Measurements from ENCODE around the gene ATP2B2.

Gene ATP2B2

GRCh38 chr3:10423171-10423882 is 82.1 kb downstream of the ATP2B2 start:
- no peak for DNase-seq

- no peak for DNase-seq
Measured at GRCh38 chr3:10421996-10422395, 83.4 kb downstream of the ATP2B2 start.

- DNase-seq: no peak
Measured at GRCh38 chr3:10420745-10421475, 84.5 kb downstream of the ATP2B2 start.

DNA sequence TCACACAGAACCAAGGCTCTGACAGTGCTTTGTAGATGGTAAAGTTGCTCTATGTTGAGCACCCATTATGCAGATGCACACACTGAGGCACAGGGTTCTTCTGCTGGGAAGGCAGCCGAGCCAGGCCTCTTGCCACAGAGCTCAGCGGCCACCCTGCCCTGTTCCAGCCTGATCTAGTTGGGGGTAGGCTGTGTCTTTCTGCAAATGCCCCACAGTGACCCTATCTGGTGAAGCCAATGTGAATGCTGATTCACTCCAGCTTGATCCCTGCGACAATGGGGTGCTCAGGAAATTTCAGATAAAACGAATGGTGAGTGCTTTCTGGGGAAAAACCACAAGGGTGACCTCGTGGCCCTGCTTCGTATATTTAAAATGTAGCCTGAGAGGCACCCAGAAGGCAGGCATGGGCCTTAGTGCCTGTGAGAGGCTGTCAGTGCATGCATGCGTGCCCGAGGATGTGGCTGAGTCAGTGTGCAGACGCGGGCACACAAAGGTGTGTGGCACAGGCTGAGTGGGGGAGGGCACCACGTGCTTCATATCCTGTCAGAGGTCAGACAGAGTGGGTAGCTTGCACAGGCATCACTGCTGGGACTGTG is 85.7 kb downstream of the ATP2B2 start:
- DNase-seq: no peak

DNA sequence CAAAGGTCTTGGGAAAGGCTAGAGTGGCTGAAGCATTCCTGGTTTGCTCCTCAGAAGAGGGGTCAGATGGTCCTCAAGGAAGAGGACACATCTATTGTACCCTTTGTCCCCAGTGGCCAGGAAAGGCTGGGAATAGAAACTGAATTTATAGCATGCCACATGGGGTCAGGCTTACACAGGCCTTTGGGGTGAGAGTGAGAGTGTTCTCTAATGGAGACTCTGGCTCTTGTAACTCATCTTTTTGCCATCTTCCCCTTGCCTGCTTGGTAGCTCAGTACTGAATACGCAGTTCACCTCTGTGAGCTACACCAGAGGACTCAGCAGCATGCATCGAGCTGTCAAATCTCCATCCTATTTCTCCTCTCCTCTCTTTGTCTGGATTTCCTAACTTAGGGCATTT is 87.5 kb downstream of the ATP2B2 start:
- peak; percentile 25 for DNase-seq

GRCh38 chr3:10416730-10417300 is 88.6 kb downstream of the ATP2B2 start:
- DNase-seq: no peak

- DNase-seq: no peak
Measured at GRCh38 chr3:10413041-10413440, 92.3 kb downstream of the ATP2B2 start.

GRCh38 chr3:10411598-10412332 is 93.6 kb downstream of the ATP2B2 start:
- DNase-seq: no peak

DNA sequence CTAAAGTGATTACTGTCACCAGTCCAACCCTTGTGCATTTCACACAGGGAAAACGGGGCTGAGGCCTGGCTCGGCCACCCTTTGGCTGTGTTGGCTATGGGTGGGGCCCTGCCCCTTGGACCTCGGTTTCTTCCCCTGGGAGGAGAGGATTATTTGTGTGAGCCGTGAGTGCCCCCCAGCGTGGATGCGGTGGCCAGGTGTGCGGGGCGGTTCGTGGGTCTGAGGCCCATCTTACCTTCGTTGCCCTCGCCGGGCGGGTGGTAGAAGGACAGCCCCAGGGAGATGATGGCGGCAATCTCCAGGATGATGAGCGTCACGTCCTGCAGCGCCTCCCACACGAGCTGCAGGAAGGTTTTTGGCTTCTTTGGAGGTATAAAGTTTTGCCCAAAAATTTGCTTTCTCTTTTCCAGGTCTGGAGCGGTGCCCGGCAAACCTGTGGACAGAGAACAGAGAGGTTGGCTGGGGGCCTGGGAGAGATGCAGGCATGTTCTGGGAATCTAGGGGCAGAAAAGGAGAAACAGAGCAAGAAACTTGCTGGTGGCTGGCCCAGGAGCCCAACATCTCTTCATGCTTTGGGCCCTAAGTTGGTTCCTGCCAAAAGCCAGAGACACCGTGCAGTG is 94.9 kb downstream of the ATP2B2 start:
- DNase-seq: no peak

- DNase-seq: no peak
Measured at GRCh38 chr3:10408680-10409079, 96.7 kb downstream of the ATP2B2 start.

DNA sequence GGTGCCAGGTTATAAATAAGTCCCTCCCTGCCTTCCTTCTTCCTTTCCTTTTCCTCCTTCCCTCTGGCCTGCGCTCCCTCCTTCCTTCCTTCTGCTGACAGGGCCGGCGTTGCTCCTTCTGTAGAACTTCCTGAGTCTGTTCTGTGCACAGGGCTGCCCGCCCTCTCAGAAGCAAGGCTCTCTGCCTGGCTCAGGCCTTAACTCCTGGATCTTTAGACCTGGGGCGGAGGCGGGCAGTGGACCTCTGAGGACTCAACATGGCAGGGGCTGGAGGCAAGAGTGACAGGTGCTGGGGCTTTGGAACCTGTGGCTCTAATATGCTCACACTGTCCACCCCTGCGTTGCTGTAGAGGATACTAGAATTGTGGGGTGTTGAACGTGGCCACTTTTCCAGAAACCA is 98.0 kb downstream of the ATP2B2 start:
- no peak for DNase-seq

DNA sequence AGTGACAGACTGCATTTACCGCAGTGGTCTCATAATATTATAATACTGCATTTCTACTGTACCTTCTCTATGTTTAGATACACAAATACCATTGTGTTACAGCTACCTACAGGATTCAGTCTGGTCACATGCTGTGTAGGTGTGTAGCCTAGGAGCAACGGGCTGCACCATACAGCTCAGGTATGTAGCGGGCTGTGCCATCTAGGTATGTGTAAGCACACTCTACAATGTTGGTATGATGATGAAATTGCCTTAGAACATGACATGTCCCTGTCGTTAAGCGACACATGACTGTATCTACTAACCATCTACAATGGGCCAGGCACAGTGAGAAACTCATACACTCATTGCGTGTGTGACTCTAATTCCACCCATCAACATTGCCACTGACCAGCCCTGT is 99.0 kb downstream of the ATP2B2 start:
- no peak for DNase-seq

DNA sequence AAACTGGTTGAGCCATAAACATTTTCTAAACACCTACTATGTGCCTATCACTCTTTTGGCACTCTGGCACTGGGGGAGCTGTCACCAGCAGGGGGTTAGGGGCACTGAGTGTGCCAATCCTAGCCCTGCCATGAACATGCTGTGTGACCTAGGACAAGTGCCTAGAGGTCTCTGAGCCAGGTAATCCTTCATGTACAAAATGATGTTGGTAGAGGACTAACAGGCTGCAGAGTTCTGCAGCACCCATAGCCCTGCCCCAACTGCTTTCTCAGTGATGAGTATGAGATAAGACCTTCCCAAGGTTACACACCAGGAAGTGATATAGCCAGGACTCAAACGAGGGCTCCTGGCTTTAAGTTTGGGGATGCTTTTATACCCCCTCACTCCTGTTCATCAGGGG is 99.6 kb downstream of the ATP2B2 start:
- DNase-seq: no peak

DNA sequence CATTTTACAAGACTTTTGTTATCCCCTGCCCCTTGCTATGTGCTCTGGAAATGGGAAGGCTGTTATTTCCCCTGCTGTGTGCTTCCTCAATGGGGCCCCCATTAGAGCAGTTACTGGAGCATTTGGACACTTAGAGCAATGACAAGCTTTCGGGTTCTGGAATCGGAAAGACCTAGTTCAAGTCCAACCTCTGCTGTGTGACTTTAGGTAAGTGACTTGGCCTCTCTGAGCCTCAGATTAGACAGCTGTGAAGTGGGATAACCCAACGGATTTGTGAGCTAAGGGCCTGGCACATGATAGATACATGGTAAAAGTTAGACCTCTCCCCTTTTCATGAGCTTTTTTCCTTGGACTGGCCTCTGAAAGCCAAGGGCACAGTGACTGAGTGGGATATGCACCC is 100.5 kb downstream of the ATP2B2 start:
- DNase-seq: no peak

GRCh38 chr3:10404377-10404776 is 101.0 kb downstream of the ATP2B2 start:
- no peak for DNase-seq

GRCh38 chr3:10401990-10402761 is 103.2 kb downstream of the ATP2B2 start:
- no peak for DNase-seq

DNA sequence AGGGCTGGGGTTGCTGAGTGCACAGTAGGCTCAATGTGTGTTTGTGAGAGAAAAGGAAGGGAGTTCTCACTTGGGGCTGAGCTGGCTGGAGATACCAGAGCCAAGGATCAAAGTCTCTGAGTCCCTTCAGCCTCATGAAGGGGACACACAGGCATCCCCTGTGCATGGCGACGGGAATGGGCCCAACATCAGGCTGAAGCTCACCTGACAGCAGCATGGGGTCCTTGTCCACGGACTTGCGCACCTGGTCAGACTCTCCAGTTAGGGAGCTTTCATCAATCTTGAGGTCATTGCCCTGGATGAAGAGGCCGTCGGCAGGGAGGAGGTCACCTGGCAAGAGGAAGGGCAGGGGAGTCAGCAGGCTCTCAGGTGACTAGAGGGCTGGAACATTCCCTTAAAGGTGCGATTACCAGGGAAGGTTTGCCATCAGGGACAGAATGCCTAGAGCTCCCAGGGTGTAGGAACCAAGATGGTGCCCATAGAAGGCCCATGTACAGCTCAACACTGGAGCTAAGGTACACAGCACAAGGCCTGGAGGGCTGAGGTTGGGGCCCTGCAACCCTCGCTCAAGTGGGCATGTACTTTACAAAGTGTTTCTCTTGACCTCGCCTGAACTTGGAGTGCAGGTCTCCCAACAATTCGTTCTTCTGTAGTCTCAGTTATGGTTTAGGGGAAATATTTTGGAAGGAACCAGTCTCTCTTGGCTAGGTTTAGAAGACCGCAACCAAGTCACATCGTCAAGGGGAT is 104.5 kb downstream of the ATP2B2 start:
- no peak for DNase-seq

DNA sequence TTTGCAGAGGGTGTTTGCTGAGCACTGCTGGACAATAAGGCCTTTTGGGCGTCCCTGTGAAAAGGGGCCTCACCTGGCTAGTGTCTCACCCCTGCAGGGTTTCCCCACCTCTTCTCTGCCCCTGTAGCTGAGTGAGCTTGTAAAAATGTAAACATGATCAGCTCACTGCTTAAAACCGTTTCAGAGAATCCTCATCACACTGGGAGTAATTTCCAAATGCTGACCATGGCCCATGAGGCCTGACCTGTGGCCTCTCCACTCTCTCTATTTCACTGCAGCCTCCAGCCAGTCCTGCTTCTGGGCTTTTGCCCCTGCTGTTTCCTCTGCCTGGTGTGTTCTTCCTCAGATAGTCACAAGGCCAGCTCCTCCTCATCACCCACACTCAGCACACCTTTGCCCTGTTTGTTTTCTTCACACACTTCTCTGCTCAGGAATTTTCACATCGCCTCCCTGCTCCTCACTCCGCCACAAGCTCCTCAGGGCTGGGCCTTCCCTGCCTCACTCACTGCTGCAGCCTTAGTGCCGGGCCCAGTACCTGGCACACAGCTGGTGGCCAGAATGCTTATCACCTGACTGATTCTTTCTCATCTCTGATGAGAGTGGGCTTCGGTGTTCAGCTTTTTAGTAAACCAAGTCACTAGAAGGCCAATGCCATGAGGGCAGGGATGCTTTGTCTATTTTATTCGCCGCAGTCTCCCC is 105.2 kb downstream of the ATP2B2 start:
- no peak for DNase-seq

DNA sequence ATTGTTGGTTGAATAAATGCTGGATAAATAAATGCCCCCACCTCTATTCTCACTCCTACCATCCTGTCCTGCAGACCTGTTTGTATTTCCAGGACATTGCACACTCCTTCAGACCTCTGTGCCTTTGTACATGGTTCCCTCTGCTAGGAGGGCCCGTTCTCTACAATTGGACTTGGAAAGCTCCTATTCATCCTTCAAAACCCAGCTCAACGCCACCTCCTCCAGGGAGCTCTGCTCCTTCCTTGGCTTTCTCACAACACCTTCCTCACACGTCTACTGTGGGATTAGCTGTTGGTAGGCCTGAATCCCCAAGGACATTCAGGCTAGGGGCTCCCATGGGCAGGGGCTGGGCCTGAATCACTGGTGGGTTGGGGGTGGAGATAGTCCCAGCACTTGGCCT is 105.8 kb downstream of the ATP2B2 start:
- DNase-seq: no peak

- no peak for DNase-seq
Measured at GRCh38 chr3:10398341-10398740, 107.0 kb downstream of the ATP2B2 start.

- DNase-seq: no peak
Measured at GRCh38 chr3:10397879-10398278, 107.5 kb downstream of the ATP2B2 start.
